ENCODE measurements around the gene RIMS4.

Gene RIMS4

GRCh38 chr20:44843876-44844275 is 33.5 kb upstream of the RIMS4 start:
- H3K27ac ChIP-seq (ENCODE audit: low read depth, low read length), result no peak overlapping the region
- TF ChIP-seq EZH2phosphoT487 (IDR thresholded peaks at IDR 0.05; ENCODE audit: borderline replicate concordance, low read length), result no peak
- TF ChIP-seq CTCF (IDR thresholded peaks at IDR 0.05; ENCODE audit: low read depth, low read length, poor library complexity, severe bottlenecking), result no peak
- no peaks in the 10 kb centered on the region for H3K9me2 ChIP-seq (replicated peaks; ENCODE audit: control insufficient read depth, low read length)
- H3K9me3 ChIP-seq (ENCODE audit: control insufficient read depth, insufficient read depth, low read length), result no peaks in the 10 kb centered on the region
- no peaks in the 10 kb centered on the region for H3K4me1 ChIP-seq (ENCODE audit: control insufficient read depth, low read length)
- no peaks in the 10 kb centered on the region for H4K20me1 ChIP-seq (ENCODE audit: control insufficient read depth, insufficient read depth, low read depth, low read length)
- H3K79me2 ChIP-seq (ENCODE audit: control insufficient read depth, low read length), result no peaks in the 10 kb centered on the region
- no peaks in the 10 kb centered on the region for H3K36me3 ChIP-seq (ENCODE audit: control insufficient read depth, low read length)
- H3K4me3 ChIP-seq (ENCODE audit: low read length), result no peak overlapping the region
- no peak overlapping the region for H3K4me2 ChIP-seq (ENCODE audit: low read length)
- H3K27me3 ChIP-seq (ENCODE audit: control insufficient read depth, low read length), result peaks cover 8% of the 10 kb centered on the region
- no peaks in the 10 kb centered on the region for H3F3A ChIP-seq (ENCODE audit: control insufficient read depth, insufficient read depth)

GRCh38 chr20:44841955-44842354 is 31.6 kb upstream of the RIMS4 start:
- Histone ChIP-seq H3K27ac (ENCODE audit: low read depth, low read length) (no peak overlapping the region), H3K4me1 (ENCODE audit: control insufficient read depth, low read length) (no peaks in the 10 kb centered on the region), H3K9me3 (ENCODE audit: control insufficient read depth, insufficient read depth, low read length) (no peaks in the 10 kb centered on the region), H3F3A (ENCODE audit: control insufficient read depth, insufficient read depth) (no peaks in the 10 kb centered on the region), H3K36me3 (ENCODE audit: control insufficient read depth, low read length) (no peaks in the 10 kb centered on the region), H4K20me1 (ENCODE audit: control insufficient read depth, insufficient read depth, low read depth, low read length) (no peaks in the 10 kb centered on the region), H3K4me2 (ENCODE audit: low read length) (no peak overlapping the region), H3K4me3 (ENCODE audit: low read length) (no peak overlapping the region), H3K27me3 (ENCODE audit: control insufficient read depth, low read length) (peaks cover 24% of the 10 kb centered on the region), H3K9me2 (replicated peaks; ENCODE audit: control insufficient read depth, low read length) (no peaks in the 10 kb centered on the region), H3K79me2 (ENCODE audit: control insufficient read depth, low read length) (no peaks in the 10 kb centered on the region)
- TF ChIP-seq EZH2phosphoT487 (IDR thresholded peaks at IDR 0.05; ENCODE audit: borderline replicate concordance, low read length), result no peak
- no peak for TF ChIP-seq CTCF (IDR thresholded peaks at IDR 0.05; ENCODE audit: low read depth, low read length, poor library complexity, severe bottlenecking)

GRCh38 chr20:44840826-44841225 is 30.5 kb upstream of the RIMS4 start:
- Histone ChIP-seq H3K4me3 (ENCODE audit: low read length) (no peak overlapping the region), H3K36me3 (ENCODE audit: control insufficient read depth, low read length) (no peaks in the 10 kb centered on the region), H3F3A (ENCODE audit: control insufficient read depth, insufficient read depth) (no peaks in the 10 kb centered on the region), H3K4me2 (ENCODE audit: low read length) (no peak overlapping the region), H3K27me3 (ENCODE audit: control insufficient read depth, low read length) (peaks cover 29% of the 10 kb centered on the region), H3K9me2 (replicated peaks; ENCODE audit: control insufficient read depth, low read length) (no peaks in the 10 kb centered on the region), H3K27ac (ENCODE audit: low read depth, low read length) (no peak overlapping the region), H3K4me1 (ENCODE audit: control insufficient read depth, low read length) (no peaks in the 10 kb centered on the region), H3K79me2 (ENCODE audit: control insufficient read depth, low read length) (no peaks in the 10 kb centered on the region), H4K20me1 (ENCODE audit: control insufficient read depth, insufficient read depth, low read depth, low read length) (no peaks in the 10 kb centered on the region), H3K9me3 (ENCODE audit: control insufficient read depth, insufficient read depth, low read length) (no peaks in the 10 kb centered on the region)
- no peak for TF ChIP-seq CTCF (IDR thresholded peaks at IDR 0.05; ENCODE audit: low read depth, low read length, poor library complexity, severe bottlenecking)
- no peak for TF ChIP-seq EZH2phosphoT487 (IDR thresholded peaks at IDR 0.05; ENCODE audit: borderline replicate concordance, low read length)

- Histone ChIP-seq H3K4me3 (ENCODE audit: low read length) (no peak overlapping the region), H3K27me3 (ENCODE audit: control insufficient read depth, low read length) (peaks cover 36% of the 10 kb centered on the region)
- TF ChIP-seq CTCF (IDR thresholded peaks at IDR 0.05; ENCODE audit: low read depth, low read length, poor library complexity, severe bottlenecking) (no peak), EZH2phosphoT487 (IDR thresholded peaks at IDR 0.05; ENCODE audit: borderline replicate concordance, low read length) (no peak)
These were observed 29.1 kb upstream of the RIMS4 start for GRCh38 chr20:44839481-44839880.

More at GRCh38 chr20:44839481-44839880, 29.1 kb upstream of the RIMS4 start:
- Histone ChIP-seq H3K79me2 (ENCODE audit: control insufficient read depth, low read length) (no peaks in the 10 kb centered on the region), H3K27ac (ENCODE audit: low read depth, low read length) (no peak overlapping the region), H4K20me1 (ENCODE audit: control insufficient read depth, insufficient read depth, low read depth, low read length) (no peaks in the 10 kb centered on the region), H3K36me3 (ENCODE audit: control insufficient read depth, low read length) (no peaks in the 10 kb centered on the region), H3K4me2 (ENCODE audit: low read length) (no peak overlapping the region), H3K4me1 (ENCODE audit: control insufficient read depth, low read length) (no peaks in the 10 kb centered on the region), H3K9me2 (replicated peaks; ENCODE audit: control insufficient read depth, low read length) (no peaks in the 10 kb centered on the region), H3F3A (ENCODE audit: control insufficient read depth, insufficient read depth) (no peaks in the 10 kb centered on the region), H3K9me3 (ENCODE audit: control insufficient read depth, insufficient read depth, low read length) (no peaks in the 10 kb centered on the region)

Data from DOHH2 (cell line).